Measurements from ENCODE around the gene TXN2.
A peak's percentile ranks its signal among the peaks of the same experiment; 100 is the strongest.
"Not testable (repeated sequence)": the region's sequence is repeated elsewhere in the genome, so short reads cannot be mapped to it uniquely, and the experiment has no call there.

Gene TXN2

GRCh38 chr22:36454916-36455570 is 26.4 kb downstream of the TXN2 start:
- DNase-seq, result peak; percentile 90 to 95

DNA sequence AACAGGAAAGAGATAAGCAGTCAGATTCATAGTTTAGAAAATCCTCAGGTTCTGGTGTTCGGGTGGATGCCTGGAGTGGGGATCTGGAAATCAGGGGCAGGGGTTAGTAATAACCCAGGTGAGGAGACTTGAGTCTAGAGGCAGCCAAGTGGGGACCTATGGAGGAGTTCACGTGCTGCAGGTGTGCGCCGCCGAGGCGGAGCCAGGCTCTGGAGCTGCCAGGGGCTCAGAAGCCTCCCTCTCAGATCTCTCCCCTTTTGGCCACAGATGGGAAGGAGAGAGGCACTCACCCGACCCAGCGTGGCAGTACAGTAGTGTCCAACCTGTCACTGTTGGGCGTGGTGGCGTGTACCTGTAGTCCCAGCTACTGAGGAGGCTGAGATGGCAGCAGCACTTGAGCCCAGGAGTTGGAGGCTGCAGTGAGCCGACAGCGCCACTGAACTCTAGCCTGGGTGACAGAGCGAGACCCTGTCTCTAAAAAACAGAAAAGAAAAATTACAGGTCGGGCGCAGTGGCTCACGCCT is 27.5 kb downstream of the TXN2 start:
- no peak for DNase-seq

- not testable (repeated sequence) for DNase-seq
These were observed 28.3 kb downstream of the TXN2 start for GRCh38 chr22:36452978-36453607.

GRCh38 chr22:36452250-36452977 is 29.0 kb downstream of the TXN2 start:
- no peak for DNase-seq

GRCh38 chr22:36450923-36451322 is 30.5 kb downstream of the TXN2 start:
- DNase-seq, result not testable (repeated sequence)

- no peak for DNase-seq
These were observed 31.8 kb downstream of the TXN2 start for GRCh38 chr22:36449596-36450175.

GRCh38 chr22:36447632-36448031 is 33.8 kb downstream of the TXN2 start:
- DNase-seq, result no peak

DNA sequence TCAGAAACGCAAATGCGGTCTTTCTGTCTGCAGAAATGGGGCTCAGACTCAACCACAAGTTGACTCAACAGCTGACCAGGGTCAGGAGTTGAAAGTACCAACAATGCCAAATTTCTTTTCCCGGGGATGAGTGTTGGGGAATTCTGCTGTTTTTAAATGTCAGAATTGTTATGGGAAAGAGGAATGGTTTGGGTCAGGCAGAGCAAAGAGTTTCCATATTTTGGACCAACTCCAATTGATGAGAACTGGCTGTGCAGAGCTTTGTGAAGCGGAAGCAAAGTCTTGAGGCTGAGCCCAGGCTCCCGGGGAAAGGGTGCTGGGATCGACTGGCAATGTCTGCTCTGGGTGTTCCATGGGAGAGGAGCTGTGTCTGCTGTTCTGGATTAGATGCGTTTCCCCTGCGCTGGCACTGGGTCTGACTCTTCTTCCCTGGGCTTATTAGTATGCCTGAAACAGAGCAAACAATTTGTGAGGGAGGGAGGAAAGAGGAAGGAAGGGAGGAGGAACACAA is 36.2 kb downstream of the TXN2 start:
- DNase-seq, result no peak

DNA sequence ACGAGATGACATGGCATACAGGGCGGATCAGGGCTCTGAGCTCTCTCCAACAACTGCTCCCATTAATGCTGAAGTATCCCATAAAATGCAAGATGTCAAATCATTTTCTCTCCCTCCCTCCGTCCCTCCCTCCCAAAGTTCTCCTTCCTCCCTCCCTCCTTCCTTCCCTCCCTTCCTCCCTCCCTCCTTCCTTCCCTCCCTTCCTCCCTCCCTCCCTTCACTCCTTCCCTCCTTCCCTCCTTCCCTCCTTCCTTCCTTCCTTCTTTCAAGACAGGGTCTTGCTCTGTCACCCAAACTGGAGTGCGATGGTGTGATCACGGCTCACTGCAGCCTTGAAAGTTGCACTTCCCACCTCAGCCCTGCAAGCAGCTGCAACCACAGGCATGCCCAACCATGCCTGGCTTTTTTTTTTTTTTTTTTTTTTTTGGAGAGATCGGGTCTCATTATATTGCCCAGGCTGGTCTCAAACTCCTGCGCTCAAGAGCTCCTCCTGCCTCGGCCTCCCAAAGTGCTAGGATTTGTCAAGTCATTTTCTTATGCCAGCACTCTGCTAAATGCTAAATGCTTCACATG is 38.2 kb downstream of the TXN2 start:
- DNase-seq, result no peak

DNA sequence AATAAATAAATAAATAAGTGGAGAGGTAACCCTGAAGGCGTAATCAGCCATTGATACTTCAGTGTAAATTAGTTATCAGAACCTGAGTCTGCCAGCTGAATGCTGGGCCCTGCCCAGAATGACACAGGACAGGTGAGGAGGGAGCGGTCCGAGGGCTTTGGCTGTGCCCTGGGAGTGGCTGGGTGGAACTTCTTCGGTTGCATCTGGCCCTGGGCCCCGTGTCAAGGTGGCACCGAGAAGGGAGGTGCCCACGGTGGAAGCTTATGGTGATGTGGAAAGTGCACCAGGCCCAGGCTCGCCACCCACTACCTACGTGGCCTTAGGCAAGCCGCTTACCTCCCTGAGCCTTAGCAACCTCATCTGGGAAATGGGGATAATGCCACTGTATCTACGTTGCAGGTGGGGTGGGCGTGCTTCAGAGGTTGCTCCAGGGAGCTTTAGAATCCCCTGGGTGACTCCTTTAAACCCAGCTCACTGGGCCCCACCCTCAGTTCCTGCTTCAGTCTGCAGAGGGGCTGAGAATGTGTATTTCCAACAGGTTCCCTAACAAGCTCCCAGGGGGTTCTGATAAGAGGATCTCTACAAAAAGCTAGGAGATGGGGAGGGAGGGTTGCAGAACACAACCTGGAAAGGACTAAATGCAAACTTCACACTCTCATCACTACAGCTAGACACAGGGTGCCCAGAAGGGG is 38.8 kb downstream of the TXN2 start:
- DNase-seq, result no peak

GRCh38 chr22:36440429-36441002 is 40.9 kb downstream of the TXN2 start:
- no peak for DNase-seq

- DNase-seq, result peak; percentile 40 to 57
These were observed 41.8 kb downstream of the TXN2 start for GRCh38 chr22:36439481-36440271.

GRCh38 chr22:36435516-36436415 is 45.7 kb downstream of the TXN2 start:
- peak; percentile 51 to 80 for DNase-seq

- peak; percentile 92 to 94 for DNase-seq
These were observed 47.9 kb downstream of the TXN2 start for GRCh38 chr22:36433318-36434231.

DNA sequence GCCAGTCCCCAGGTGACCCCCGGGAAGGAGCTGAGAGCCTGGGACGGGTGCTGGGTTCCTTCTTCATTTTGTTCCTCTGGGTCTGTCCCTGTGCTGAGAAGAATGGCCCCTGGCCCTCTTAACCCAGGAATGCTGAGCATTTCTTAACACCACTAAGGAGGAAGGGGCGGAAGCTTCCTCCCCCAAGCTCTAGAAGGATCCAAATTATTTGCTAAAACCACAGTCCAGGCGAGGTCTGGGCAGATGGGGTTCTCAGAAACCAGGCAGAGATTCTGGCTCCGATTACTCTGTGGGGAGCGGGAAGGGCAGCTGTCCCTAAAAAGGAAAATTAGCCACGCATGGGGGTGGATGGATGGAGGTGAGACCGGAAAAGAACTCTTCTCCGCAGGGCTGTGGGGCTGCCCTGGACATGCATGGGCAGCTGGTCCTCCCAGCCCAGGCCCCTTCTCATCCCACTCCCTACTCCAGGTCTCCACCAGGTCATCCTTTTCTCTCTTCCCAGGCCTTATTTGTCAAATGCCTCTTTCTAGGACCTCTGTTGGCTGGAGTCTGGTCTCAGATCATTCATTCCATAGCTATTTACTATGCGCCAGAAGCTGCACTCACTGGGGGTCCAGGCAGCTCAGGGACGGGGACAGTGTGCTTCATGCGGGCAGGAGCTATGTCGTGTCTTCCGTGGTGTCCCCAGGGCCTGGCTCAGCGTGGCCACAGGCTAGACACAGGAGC is 48.7 kb downstream of the TXN2 start:
- peak; percentile 60 to 67 for DNase-seq

DNA sequence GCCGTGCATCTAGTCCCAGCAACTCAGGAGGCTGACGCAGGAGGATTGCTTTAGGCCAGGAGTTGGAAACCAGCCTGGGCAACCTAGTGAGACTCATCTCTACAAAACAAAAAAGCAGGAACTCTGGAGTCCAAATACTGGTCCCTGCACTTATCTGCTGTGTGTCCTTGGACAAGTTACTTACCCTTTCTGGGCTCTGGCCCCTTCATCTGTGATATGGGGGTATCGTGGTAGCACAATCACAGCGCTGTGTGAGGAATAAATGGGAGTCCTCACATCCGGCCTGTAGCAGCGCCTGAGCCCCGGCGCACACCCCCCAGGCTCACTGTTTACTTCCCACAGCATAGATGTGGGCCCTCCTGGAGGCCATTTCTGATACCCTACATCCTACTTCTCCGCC is 49.5 kb downstream of the TXN2 start:
- no peak for DNase-seq

DNA sequence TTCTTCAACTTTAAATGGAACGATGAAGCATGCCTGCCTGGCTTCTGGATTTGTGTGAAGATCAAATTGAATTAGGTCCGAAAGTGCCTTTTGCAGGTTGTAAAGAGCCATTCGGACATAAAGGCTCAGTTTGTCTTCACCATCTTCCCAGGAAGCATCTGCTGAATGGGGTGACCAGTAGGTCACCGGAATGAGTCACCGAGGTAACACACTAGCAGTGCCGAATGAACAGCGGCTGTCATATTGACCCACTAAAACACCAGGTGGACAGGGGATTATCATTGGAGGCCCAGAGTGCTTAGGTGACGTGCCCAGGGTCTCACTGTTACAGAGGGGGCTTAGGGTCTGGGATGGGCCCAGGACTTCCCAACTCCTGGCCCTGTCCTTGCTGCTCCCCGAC is 50.6 kb downstream of the TXN2 start:
- DNase-seq, result peak; percentile 47 to 58

DNA sequence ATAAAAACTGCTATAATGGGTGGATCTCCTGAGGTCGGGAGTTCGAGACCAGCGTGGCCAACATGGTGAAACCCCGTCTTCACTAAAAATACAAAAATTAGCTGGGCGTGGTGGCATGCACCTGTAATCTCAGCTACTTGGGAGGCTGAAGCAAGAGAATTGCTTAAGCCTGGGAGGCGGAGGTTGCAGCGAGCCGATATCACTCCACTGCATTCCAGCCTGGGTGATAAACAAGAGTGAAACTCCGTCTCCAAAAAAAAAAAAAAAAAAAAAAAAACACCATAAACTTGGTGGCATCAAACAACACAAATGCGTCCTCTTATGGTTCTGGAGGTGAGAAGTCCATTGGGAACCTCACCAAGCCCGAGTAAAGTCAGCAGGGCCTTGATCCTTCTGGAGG is 53.5 kb downstream of the TXN2 start:
- not testable (repeated sequence) for DNase-seq

Data from SHP77 (cell line).